HG02610 (cell line): ENCODE data around the gene HMCN2.
"Not testable (repeated sequence)": the region's sequence is repeated elsewhere in the genome, so short reads cannot be mapped to it uniquely, and the experiment has no call there.

Experiments used
- ATAC-seq: cut with Tn5 transposase; IDR thresholded peaks from one replicate; pipeline ENCODE4 v1.9.1; 2021; ENCODE audit warnings: mild to moderate bottlenecking, moderate library complexity; ENCODE audit not compliant: unreplicated experiment

Gene HMCN2

GRCh38 chr9:130263601-130264413 is 1.8 kb upstream of the HMCN2 start:
- ATAC-seq = no peak

DNA sequence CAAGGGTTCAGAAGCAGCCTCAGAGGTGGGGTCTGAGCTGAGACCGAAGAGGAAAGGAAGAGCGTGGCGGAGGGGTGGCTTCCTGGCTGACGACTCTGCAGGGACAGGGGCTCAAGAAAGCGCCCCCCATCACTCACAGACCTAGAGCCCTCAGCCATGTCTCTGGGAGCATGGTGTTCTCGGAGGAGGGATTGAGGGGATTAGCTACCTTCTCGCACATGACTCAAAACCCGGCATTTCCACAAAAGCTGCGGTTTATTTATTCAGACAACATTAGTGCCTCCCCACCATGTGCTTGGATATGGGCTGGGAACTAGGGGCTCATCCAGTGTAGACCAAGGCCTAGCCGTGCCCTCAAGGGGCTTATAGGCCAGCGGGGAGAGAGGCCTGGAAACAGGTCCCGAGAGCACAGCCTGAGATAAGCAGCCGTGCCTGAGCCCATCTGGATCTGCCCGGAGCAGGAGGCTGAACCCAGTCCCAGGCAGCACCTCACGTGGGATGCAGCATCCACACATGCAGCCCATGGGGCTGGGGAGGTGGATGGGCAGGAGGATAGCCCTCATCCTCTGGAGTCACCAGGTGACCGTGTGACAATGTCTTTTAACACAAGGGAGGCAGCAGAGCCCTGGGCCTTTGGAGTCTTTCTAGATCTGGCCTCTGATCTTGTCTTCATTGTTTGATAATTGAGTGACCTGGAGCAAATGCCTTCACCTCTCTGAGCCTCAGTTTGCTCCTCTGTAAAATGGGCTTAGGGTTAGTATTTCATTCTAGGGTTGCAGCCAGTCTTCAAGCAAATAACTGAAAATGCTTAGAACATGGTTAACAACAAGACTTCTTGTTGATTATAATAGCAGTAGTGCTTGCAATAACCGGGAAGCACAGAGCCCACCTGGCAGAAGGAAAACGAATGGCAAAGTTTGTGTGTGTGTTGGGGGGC is 878 bp upstream of the HMCN2 start:
- ATAC-seq = no peak

DNA sequence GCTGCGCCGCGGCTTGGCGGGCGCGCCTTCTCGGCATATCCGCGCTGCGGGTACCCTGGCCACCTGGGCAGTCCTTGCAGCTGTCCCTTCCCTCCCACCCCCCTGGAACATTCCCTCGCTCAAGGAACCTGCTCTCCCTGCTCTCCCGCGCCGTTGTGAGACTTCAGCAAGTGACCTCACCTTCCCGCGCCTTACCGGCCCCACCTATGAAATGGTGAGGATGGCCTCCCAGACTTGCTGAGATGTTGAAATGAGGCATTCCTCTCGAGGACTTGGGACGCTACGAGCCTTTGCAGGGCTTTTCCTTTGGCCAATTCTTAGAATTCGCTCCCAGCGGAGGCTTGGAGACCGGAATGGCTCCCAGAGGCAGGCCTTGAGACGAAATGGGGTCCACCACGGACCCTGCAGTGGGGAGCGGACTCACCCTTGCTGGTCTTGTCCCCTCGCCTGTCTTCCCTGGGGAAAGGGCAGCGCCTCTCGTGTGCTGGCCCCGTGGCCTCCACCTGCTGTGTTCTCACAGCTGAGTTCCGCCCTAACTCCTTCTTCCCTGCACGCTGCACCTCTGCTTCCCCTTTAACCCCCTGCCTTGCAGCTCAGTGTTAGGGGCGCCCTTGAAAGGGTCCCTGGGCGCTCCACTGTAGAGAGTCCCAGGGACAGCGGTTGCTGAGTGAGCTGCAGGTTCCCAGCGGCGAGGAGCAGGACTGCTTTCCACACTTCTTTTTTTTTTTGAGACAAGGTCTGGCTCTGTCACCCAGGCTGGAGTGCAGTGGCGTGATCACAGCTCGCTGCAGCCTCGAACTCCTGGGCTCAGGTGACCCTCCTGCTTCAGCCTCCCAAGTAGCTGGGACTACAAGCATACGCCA is 907 bp downstream of the HMCN2 start:
- ATAC-seq = no peak

DNA sequence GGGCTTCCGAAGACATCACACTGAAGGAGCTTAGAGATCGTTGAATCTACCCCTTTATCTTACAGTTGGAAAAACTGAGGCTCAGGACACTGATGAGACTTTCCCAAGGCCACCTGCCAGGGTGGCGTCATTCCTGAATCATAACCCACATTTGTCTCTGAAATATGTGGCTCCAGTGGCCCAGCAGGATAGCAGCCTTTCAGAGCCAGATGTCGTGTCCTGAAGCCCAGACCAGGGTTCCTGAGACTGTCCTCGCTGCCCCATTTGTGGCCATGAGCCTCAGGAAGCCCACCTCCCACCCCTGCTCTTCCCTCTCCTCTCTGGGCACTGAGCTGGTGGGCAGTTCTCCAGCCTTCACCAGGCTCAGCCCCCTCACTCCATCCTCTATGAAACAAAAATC is 2.4 kb downstream of the HMCN2 start:
- no peak for ATAC-seq

GRCh38 chr9:130268521-130269211 is 3.1 kb downstream of the HMCN2 start:
- no peak for ATAC-seq

DNA sequence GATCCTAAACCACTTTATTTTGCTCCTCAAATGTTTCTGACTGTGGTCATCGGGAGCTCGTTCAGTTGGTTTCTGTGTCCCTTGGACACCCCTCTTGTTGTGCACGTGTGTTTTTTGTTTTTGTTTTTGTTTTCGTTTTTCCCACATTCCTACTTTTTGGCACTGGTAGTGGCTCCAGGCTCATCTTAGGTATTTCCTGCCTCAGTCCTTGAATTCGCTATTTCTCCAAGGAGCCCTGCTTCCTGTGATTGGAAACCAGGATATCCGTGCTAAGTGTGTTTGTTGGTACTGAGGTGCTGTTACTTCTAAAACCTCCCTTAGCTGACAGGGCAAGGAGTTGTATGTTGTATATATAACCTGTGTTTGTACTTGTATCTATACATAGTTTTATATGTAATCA is 5.9 kb downstream of the HMCN2 start:
- ATAC-seq = no peak

GRCh38 chr9:130275156-130275555 is 9.6 kb downstream of the HMCN2 start:
- ATAC-seq = no peak

DNA sequence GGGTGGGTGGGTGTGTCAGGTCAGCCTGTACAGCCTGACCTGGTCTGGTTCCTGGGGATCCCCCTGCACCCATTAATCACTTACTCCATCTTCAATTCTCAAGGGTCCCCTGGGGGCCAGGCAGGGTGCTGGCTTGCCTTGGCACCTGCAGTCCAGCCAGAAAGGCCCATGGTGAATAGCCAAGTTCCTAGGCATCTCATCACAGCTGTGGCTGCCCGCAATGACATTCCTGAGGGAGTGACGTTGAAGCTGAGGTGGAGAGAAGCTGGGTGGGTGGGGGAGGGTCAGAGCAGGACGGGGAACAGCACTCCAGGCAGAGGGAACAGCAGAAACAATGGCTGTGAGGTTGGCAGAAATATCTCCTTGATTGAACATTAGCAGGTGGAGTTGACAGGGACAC is 10.6 kb downstream of the HMCN2 start:
- ATAC-seq = no peak

- ATAC-seq = no peak
These were observed 11.4 kb downstream of the HMCN2 start for GRCh38 chr9:130276955-130277354.

GRCh38 chr9:130277525-130277924 is 12.0 kb downstream of the HMCN2 start:
- not testable (repeated sequence) for ATAC-seq

GRCh38 chr9:130283539-130284248 is 18.1 kb downstream of the HMCN2 start:
- no peak for ATAC-seq

GRCh38 chr9:130284249-130284625 is 18.7 kb downstream of the HMCN2 start:
- ATAC-seq = no peak

- no peak for ATAC-seq
These were observed 19.1 kb downstream of the HMCN2 start for GRCh38 chr9:130284690-130285089.

GRCh38 chr9:130285271-130285670 is 19.7 kb downstream of the HMCN2 start:
- no peak for ATAC-seq

DNA sequence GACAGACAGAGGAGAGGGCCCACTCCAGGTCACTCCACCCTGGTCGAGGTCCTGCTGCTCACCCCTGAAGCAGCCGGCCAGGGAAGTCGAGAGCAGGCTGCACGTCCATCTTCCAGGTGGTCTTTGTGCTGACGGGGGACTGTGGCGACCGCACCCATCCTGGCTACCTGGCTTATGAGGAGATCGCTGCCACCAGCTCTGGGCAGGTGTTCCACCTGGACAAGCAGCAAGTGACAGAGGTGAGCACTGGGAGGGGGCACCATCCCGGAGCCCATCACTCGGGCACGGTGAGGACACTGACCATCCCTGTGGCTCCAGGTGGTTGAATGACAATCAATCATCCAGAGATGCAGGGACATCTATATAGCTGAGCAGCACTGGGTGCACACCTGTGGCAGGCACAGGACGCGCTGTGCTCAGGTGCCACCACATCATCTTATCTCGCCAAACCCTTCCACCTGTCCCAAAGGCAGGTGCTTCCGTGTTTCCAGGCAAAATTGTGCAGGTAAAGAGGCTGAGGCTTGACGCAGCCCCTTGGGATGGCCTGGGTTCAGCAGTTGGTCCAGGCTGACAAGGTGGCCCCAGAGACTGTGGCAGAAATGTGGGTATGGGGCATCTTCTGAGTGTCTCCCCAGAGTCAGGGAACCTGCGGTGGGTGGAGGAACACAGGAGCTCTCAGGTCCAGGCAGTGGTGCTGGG is 20.7 kb downstream of the HMCN2 start:
- no peak for ATAC-seq

GRCh38 chr9:130286781-130287428 is 21.3 kb downstream of the HMCN2 start:
- no peak for ATAC-seq

- no peak for ATAC-seq
These were observed 22.2 kb downstream of the HMCN2 start for GRCh38 chr9:130287736-130288135.

GRCh38 chr9:130288393-130288792 is 22.8 kb downstream of the HMCN2 start:
- ATAC-seq = no peak
